Tibial artery (tissue), 4 donors: ENCODE results near the gene PANX1.

Source experiments
- DNase-seq, 2 donors: peaks; one replicate each; pipeline ENCODE4 v3.0.0-alpha.2; 2019
- H3K27ac ChIP-seq, 2 donors: fragments of 200-600 bp; sonication (generic) in 1 of 2; 1 replicate in 1 of 2; 2 replicates in 1 of 2; pipeline ENCODE4 v1.5.1; 2018 to 2019; ENCODE audit warnings: mild to moderate bottlenecking in 1 of 2
- H3K27me3 ChIP-seq, 2 donors: fragments of 200-600 bp; sonication (generic) in 1 of 2; one replicate each; pipeline versions ENCODE4 v1.5.1 to v1.6.0; 2016 to 2019
- H3K36me3 ChIP-seq, 3 donors: fragments of 200-600 bp; sonication (generic) in 2 of 3; one replicate each; pipeline ENCODE4 v1.5.1; 2016 to 2019; ENCODE audit warnings: mild to moderate bottlenecking in 2 of 3
- H3K4me1 ChIP-seq, 4 donors: fragments of 200-600 bp; sonication (generic) in 2 of 4; 1 replicate in 3 of 4; 2 replicates in 1 of 4; pipeline ENCODE4 v1.5.1; 2016 to 2019
- H3K4me3 ChIP-seq, 2 donors: fragments of 200-600 bp; sonication (generic) in 1 of 2; 1 replicate in 1 of 2; 2 replicates in 1 of 2; pipeline ENCODE4 v1.5.1; 2018 to 2019; ENCODE audit warnings: mild to moderate bottlenecking in 2 of 2
- H3K9me3 ChIP-seq, 3 donors: fragments of 200-600 bp; sonication (generic) in 1 of 3; one replicate each; pipeline ENCODE4 v1.5.1; 2016 to 2019
- CTCF ChIP-seq, 2 experiments: fragments of 200-600 bp in 1 of 2; fragments of 450-650 bp in 1 of 2; IDR thresholded peaks; one replicate each; pipeline ENCODE4 v1.5.1; 2017 to 2019; ENCODE audit warnings: antibody characterized with exemption in 2 of 2, mild to moderate bottlenecking in 1 of 2, moderate library complexity in 1 of 2
- intact Hi-C: fragments of 100-400 bp; cut with DNase I; formaldehyde crosslinking; loops from one replicate; pipeline ENCODE4 v1.15.0; 2023; ENCODE audit warnings: low total_unique reads

PANX1 gene

GRCh38 chr11:94169516-94169915 lies 40.9 kb downstream of the PANX1 start:
- Histone ChIP-seq H3K4me3 (no peak overlapping the region), H3K9me3 (no peaks in the 10 kb centered on the region), H3K36me3 (no peaks in the 10 kb centered on the region), H3K27ac (no peak overlapping the region), H3K27me3 (no peaks in the 10 kb centered on the region), H3K4me1 (peaks cover 0 to 2% (median 0%) of the 10 kb centered on the region in 4 donors)
- no peak for DNase-seq
- TF ChIP-seq CTCF (IDR thresholded peaks at IDR 0.05) = no peak
- intact Hi-C loops = no loop called here

- no peaks in the 10 kb centered on the region for H3K27me3 ChIP-seq
- H3K36me3 ChIP-seq = no peaks in the 10 kb centered on the region
- H3K4me1 ChIP-seq = peaks cover 0 to 7% (median 3%) of the 10 kb centered on the region in 4 donors
- no peak for TF ChIP-seq CTCF (IDR thresholded peaks at IDR 0.05)
- H3K27ac ChIP-seq = no peak overlapping the region
- intact Hi-C loops = no loop called here
- no peaks in the 10 kb centered on the region for H3K9me3 ChIP-seq
- no peak overlapping the region for H3K4me3 ChIP-seq
- DNase-seq = no peak
Observed at GRCh38 chr11:94169930-94170545, 41.4 kb downstream of the PANX1 start.

- Histone ChIP-seq H3K36me3 (no peaks in the 10 kb centered on the region), H3K27me3 (no peaks in the 10 kb centered on the region), H3K4me3 (no peak overlapping the region), H3K4me1 (peaks cover 0 to 15% (median 8%) of the 10 kb centered on the region in 4 donors), H3K9me3 (no peaks in the 10 kb centered on the region), H3K27ac (no peak overlapping the region)
- intact Hi-C loops = no loop called here
- no peak for TF ChIP-seq CTCF (IDR thresholded peaks at IDR 0.05)
- no peak for DNase-seq
Observed at GRCh38 chr11:94170953-94171352, 42.3 kb downstream of the PANX1 start.

- no peak overlapping the region for H3K27ac ChIP-seq
- intact Hi-C loops = no loop called here
Observed at GRCh38 chr11:94171693-94172440, 43.2 kb downstream of the PANX1 start.

GRCh38 chr11:94175535-94175934 lies 46.9 kb downstream of the PANX1 start:
- no peak for DNase-seq
- H3K36me3 ChIP-seq = peaks cover 20 to 28% (median 23%) of the 10 kb centered on the region in 3 donors
- peaks cover 0 to 15% (median 8%) of the 10 kb centered on the region in 4 donors for H3K4me1 ChIP-seq
- H3K4me3 ChIP-seq = no peak overlapping the region
- TF ChIP-seq CTCF (IDR thresholded peaks at IDR 0.05) = no peak
- no peak overlapping the region for H3K27ac ChIP-seq
- H3K27me3 ChIP-seq = no peaks in the 10 kb centered on the region
- intact Hi-C loops = no loop called here
- H3K9me3 ChIP-seq = no peaks in the 10 kb centered on the region

More at GRCh38 chr11:94171693-94172440, 43.2 kb downstream of the PANX1 start:
- Histone ChIP-seq H3K9me3 (no peaks in the 10 kb centered on the region), H3K27me3 (no peaks in the 10 kb centered on the region), H3K36me3 (no peaks in the 10 kb centered on the region), H3K4me3 (no peak overlapping the region), H3K4me1 (peaks cover 0 to 15% (median 8%) of the 10 kb centered on the region in 4 donors)
- no peak for DNase-seq
- peak in 1 of 2 experiments; percentile 24 for TF ChIP-seq CTCF (IDR thresholded peaks at IDR 0.05)
